Transverse colon (tissue), 4 donors: ENCODE measurements around the gene CACNB2.

Experiments used
- POLR2AphosphoS5 ChIP-seq, 3 donors: sonication (generic); formaldehyde crosslinking; IDR thresholded peaks; one replicate each; pipeline ENCODE4 v1.6.1; 2016; ENCODE audit warnings: antibody characterized with exemption in 3 of 3
- TF ChIP-seq, protein P1 (sequence below), 5 experiments: fragments of 200-600 bp in 3 of 5; fragments of 450-650 bp in 2 of 5; sonication (generic) in 3 of 5; IDR thresholded peaks; 1 replicate in 2 of 5; 2 replicates in 3 of 5; pipeline ENCODE4 v1.5.1; 2016 to 2017; ENCODE audit warnings: antibody characterized with exemption in 5 of 5, inconsistent platforms in 3 of 5, mild to moderate bottlenecking in 2 of 5, moderate library complexity in 1 of 5

DNA sequence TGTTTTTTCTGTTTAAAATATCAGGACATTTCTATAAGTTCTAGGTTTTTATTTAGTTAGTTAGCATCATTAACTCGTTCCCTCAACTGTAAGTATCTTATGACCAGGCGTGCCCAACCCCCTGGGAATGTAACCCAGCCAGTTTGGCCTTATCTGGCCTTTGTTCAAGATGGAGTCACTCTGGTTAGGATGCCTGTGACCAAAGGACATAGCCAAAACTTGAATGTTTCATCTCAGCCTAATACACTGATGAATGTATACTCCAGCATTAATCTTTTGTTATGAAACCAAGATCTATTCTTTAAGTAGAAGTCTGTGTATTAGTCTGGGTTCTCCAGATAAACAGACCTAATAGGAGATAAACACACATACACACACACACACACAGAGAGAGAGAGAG, 279.7 kb downstream of the CACNB2 start:
- no peak for TF ChIP-seq POLR2AphosphoS5 (IDR thresholded peaks at IDR 0.05)
- TF ChIP-seq, protein P1, sequence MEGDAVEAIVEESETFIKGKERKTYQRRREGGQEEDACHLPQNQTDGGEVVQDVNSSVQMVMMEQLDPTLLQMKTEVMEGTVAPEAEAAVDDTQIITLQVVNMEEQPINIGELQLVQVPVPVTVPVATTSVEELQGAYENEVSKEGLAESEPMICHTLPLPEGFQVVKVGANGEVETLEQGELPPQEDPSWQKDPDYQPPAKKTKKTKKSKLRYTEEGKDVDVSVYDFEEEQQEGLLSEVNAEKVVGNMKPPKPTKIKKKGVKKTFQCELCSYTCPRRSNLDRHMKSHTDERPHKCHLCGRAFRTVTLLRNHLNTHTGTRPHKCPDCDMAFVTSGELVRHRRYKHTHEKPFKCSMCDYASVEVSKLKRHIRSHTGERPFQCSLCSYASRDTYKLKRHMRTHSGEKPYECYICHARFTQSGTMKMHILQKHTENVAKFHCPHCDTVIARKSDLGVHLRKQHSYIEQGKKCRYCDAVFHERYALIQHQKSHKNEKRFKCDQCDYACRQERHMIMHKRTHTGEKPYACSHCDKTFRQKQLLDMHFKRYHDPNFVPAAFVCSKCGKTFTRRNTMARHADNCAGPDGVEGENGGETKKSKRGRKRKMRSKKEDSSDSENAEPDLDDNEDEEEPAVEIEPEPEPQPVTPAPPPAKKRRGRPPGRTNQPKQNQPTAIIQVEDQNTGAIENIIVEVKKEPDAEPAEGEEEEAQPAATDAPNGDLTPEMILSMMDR (IDR thresholded peaks at IDR 0.05): no peak
